ENCODE data around the gene ZCCHC17. TPM values are rescaled to one million over a fixed set of nuclear protein-coding genes. Genes with fewer than 3 reads are reported as not detected.

ZCCHC17 gene
- total RNA-seq, 1 experiment from 2014 or later = 30.2 TPM

DNA sequence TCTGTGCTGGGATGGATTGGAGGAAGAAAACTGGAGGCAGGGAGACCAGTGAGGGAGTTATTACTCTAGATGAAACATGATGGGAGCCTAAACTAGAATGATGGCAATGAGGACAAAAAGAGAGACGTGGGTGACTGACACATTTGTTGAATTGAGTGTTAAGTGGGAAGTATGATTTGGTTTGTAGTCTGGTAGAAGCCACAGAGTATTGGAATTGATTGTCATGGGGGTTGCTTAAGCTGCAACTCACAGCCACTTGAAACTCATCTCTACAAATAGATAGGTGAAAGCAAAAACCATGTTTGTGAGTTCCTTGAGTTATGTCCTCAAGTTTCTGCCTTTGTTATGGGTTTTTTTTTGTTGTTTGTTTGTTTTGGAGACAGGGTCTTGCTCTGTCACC is 47.7 kb downstream of the ZCCHC17 start:
- H3K4me1 ChIP-seq (ENCODE audit: insufficient read depth, low read length) = no peaks in the 10 kb centered on the region
- H3K4me2 ChIP-seq (ENCODE audit: low read length) = no peak overlapping the region
- H3K9me2 ChIP-seq (replicated peaks; ENCODE audit: low read length) = no peaks in the 10 kb centered on the region
- H3K36me3 ChIP-seq (ENCODE audit: low read depth, low read length) = peaks cover 7% of the 10 kb centered on the region; the same call in 1 of the 2 replicates
- no peak for TF ChIP-seq EZH2 (IDR thresholded peaks at IDR 0.05; ENCODE audit: low read length, unreplicated experiment)
- TF ChIP-seq EZH2phosphoT487 (IDR thresholded peaks at IDR 0.05; ENCODE audit: borderline replicate concordance, low read length) = no peak
- no peak for TF ChIP-seq CTCF (conservative IDR thresholded peaks at IDR 0.05; ENCODE audit: low read depth, low read length)
- no peaks in the 10 kb centered on the region for H3K27me3 ChIP-seq (ENCODE audit: low read length)
- H3K9ac ChIP-seq (ENCODE audit: low read length) = no peak overlapping the region
- no peaks in the 10 kb centered on the region for H3K9me3 ChIP-seq (ENCODE audit: low read length)
- CTCF ChIA-PET = no interaction called here
- BruUV-seq (replicated peaks) = no TSS peak
- DNase-seq (no peak), ATAC-seq (no peak)
- H3K4me3 ChIP-seq (ENCODE audit: low read length) = no peak overlapping the region
- no peaks in the 10 kb centered on the region for H4K20me1 ChIP-seq (ENCODE audit: low read length)
- no peaks in the 10 kb centered on the region for H3K79me2 ChIP-seq (ENCODE audit: low read length)
- H3K27ac ChIP-seq (ENCODE audit: low read length) = no peak overlapping the region
- H2AFZ ChIP-seq (ENCODE audit: low read length) = no peak overlapping the region
- H3F3A ChIP-seq (ENCODE audit: low read length, unreplicated experiment) = no peaks in the 10 kb centered on the region
- POLR2A ChIA-PET (ENCODE audit: unreplicated experiment) = no interaction called here
- intact Hi-C loops (cut with micrococcal nuclease) = no loop called here

- intact Hi-C loops (cut with micrococcal nuclease) = no loop called here
- H3F3A ChIP-seq (ENCODE audit: low read length, unreplicated experiment) = no peaks in the 10 kb centered on the region
- no peaks in the 10 kb centered on the region for H4K20me1 ChIP-seq (ENCODE audit: low read length)
- ChIA-PET POLR2A (ENCODE audit: unreplicated experiment) (no interaction called here), CTCF (no interaction called here)
- BruUV-seq (replicated peaks) = no TSS peak
- H3K36me3 ChIP-seq (ENCODE audit: low read depth, low read length) = peaks cover 9% of the 10 kb centered on the region
- no peak overlapping the region for H3K4me3 ChIP-seq (ENCODE audit: low read length)
- no peaks in the 10 kb centered on the region for H3K9me3 ChIP-seq (ENCODE audit: low read length)
- no peak for DNase-seq
- H3K27me3 ChIP-seq (ENCODE audit: low read length) = no peaks in the 10 kb centered on the region
- no peaks in the 10 kb centered on the region for H3K4me1 ChIP-seq (ENCODE audit: insufficient read depth, low read length)
- H3K79me2 ChIP-seq (ENCODE audit: low read length) = no peaks in the 10 kb centered on the region
- H3K9me2 ChIP-seq (replicated peaks; ENCODE audit: low read length) = no peaks in the 10 kb centered on the region
- H3K4me2 ChIP-seq (ENCODE audit: low read length) = no peak overlapping the region
- H3K9ac ChIP-seq (ENCODE audit: low read length) = no peak overlapping the region
- no peak overlapping the region for H3K27ac ChIP-seq (ENCODE audit: low read length)
- no peak for TF ChIP-seq EZH2phosphoT487 (IDR thresholded peaks at IDR 0.05; ENCODE audit: borderline replicate concordance, low read length)
- TF ChIP-seq CTCF (conservative IDR thresholded peaks at IDR 0.05; ENCODE audit: low read depth, low read length) = no peak
- no peak for TF ChIP-seq EZH2 (IDR thresholded peaks at IDR 0.05; ENCODE audit: low read length, unreplicated experiment)
- no peak overlapping the region for H2AFZ ChIP-seq (ENCODE audit: low read length)
- no peak for ATAC-seq
These were observed 48.8 kb downstream of the ZCCHC17 start for GRCh38 chr1:31345635-31346034.

DNA sequence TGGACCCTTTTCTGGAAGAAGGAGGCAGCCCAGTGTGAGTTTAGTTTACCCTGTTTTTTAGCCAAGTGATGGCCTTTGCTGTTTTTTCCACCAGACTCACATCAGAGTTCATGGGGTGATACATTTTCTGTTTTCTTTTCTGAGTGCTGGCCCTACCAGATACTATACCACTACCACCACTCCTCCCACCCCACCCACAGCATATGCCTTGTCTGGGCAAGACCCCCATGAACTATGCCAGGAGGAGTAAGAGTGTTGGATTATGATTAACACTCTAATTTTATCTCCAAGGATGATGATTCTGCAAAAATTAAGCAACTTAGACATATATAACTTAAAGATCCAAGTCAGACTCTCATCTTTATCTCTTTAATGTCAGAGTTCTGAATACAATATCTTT is 50.0 kb downstream of the ZCCHC17 start:
- no peaks in the 10 kb centered on the region for H3K9me2 ChIP-seq (replicated peaks; ENCODE audit: low read length)
- DNase-seq (no peak), ATAC-seq (no peak)
- intact Hi-C loops (cut with micrococcal nuclease) = no loop called here
- no peak overlapping the region for H3K4me3 ChIP-seq (ENCODE audit: low read length)
- no peak overlapping the region for H2AFZ ChIP-seq (ENCODE audit: low read length)
- H3K27ac ChIP-seq (ENCODE audit: low read length) = no peak overlapping the region
- H3K9me3 ChIP-seq (ENCODE audit: low read length) = no peaks in the 10 kb centered on the region
- CTCF ChIA-PET = no interaction called here
- H3K9ac ChIP-seq (ENCODE audit: low read length) = no peak overlapping the region
- no peaks in the 10 kb centered on the region for H4K20me1 ChIP-seq (ENCODE audit: low read length)
- H3K4me1 ChIP-seq (ENCODE audit: insufficient read depth, low read length) = no peaks in the 10 kb centered on the region
- H3K4me2 ChIP-seq (ENCODE audit: low read length) = no peak overlapping the region
- BruUV-seq (replicated peaks) = no TSS peak
- TF ChIP-seq CTCF (conservative IDR thresholded peaks at IDR 0.05; ENCODE audit: low read depth, low read length) = no peak
- TF ChIP-seq EZH2phosphoT487 (IDR thresholded peaks at IDR 0.05; ENCODE audit: borderline replicate concordance, low read length) = no peak
- TF ChIP-seq EZH2 (IDR thresholded peaks at IDR 0.05; ENCODE audit: low read length, unreplicated experiment) = no peak
- peaks cover 13% of the 10 kb centered on the region for H3K36me3 ChIP-seq (ENCODE audit: low read depth, low read length)
- POLR2A ChIA-PET (ENCODE audit: unreplicated experiment) = no interaction called here
- H3K27me3 ChIP-seq (ENCODE audit: low read length) = no peaks in the 10 kb centered on the region
- H3K79me2 ChIP-seq (ENCODE audit: low read length) = no peaks in the 10 kb centered on the region
- H3F3A ChIP-seq (ENCODE audit: low read length, unreplicated experiment) = no peaks in the 10 kb centered on the region

All from PC-3 (cell line).